Measurements from ENCODE around the gene SEPTIN5. TPM values are rescaled to one million over a fixed set of nuclear protein-coding genes. Genes with fewer than 3 reads are reported as not detected.

The SEPTIN5 gene
- total RNA-seq, 2 experiments from 2014 or later = not detected

DNA sequence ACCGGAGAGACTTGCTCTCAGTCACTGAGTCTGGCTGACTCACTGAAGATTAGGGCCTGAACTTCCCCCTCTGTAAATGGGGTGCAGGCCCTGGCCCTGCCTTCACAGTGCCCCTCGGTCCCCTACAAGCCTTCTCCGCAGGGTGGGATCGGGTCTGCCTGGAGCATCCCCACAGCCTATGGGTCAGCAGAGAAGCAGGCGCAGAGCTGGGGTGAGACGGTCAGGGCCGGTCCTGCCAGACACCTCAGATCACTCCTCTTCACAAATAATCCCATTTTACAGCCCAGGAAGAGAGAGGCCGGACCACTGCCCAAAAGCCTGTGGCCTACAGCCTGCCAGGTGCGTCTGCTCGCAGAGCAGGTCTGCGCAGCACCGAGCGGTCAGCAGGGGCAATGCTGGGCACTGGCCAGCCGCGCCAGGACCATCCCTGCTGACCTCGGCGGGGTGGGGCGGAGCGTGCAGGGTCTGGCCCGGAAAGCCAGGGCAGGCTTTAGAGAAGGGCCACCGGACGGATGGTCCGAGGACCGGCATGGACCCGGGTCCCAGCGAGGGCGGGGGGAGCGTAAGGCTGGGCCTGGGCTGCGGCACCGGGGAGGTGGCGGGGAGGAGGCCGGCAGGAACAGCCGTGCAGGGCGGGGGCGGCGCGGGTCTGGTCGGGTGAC, 522 bp upstream of the SEPTIN5 start:
- H3K79me2 ChIP-seq (ENCODE audit: insufficient read depth, low read depth, low read length) = no peaks in the 10 kb centered on the region
- H3K9me3 ChIP-seq (ENCODE audit: low read length) = no peaks in the 10 kb centered on the region
- no peaks in the 10 kb centered on the region for H3K36me3 ChIP-seq (ENCODE audit: insufficient read depth, low read length)
- DNase-seq (ENCODE audit: low spot score) = no peak
- H3K9me2 ChIP-seq (ENCODE audit: insufficient read depth, low read length) = no peaks in the 10 kb centered on the region
- no peak overlapping the region for H3K4me3 ChIP-seq (ENCODE audit: low read depth, low read length, poor library complexity, severe bottlenecking)
- intact Hi-C loops (cut with micrococcal nuclease; ENCODE audit: unreplicated experiment) = no loop called here
- TF ChIP-seq EZH2phosphoT487 (IDR thresholded peaks at IDR 0.05; ENCODE audit: borderline replicate concordance, low read depth, low read length) = no peak
- TF ChIP-seq CTCF (conservative IDR thresholded peaks at IDR 0.05; ENCODE audit: low read length) = no peak
- no TSS peak for BruUV-seq (replicated peaks)
- no peaks in the 10 kb centered on the region for H4K20me1 ChIP-seq (ENCODE audit: insufficient read depth, low read length)
- H3K4me1 ChIP-seq (ENCODE audit: insufficient read depth, low read length, poor library complexity, severe bottlenecking) = no peaks in the 10 kb centered on the region
- no peak overlapping the region for H2AFZ ChIP-seq (ENCODE audit: low read length)
- no peak overlapping the region for H3K27ac ChIP-seq (ENCODE audit: low read depth, low read length, poor library complexity, severe bottlenecking)
- no peak overlapping the region for H3K4me2 ChIP-seq (ENCODE audit: low read length)
- ChIA-PET CTCF (ENCODE audit: unreplicated experiment) (no interaction called here), POLR2A (no interaction called here)

GRCh38 chr22:19715188-19715930, 1.1 kb downstream of the SEPTIN5 start:
- Histone ChIP-seq H3K4me2 (ENCODE audit: low read length) (no peak overlapping the region), H2AFZ (ENCODE audit: low read length) (no peak overlapping the region), H3K27ac (ENCODE audit: low read depth, low read length, poor library complexity, severe bottlenecking) (no peak overlapping the region), H3K4me3 (ENCODE audit: low read depth, low read length, poor library complexity, severe bottlenecking) (no peak overlapping the region), H4K20me1 (ENCODE audit: insufficient read depth, low read length) (no peaks in the 10 kb centered on the region), H3K9me3 (ENCODE audit: low read length) (no peaks in the 10 kb centered on the region), H3K36me3 (ENCODE audit: insufficient read depth, low read length) (no peaks in the 10 kb centered on the region), H3K9me2 (ENCODE audit: insufficient read depth, low read length) (no peaks in the 10 kb centered on the region), H3K79me2 (ENCODE audit: insufficient read depth, low read depth, low read length) (no peaks in the 10 kb centered on the region), H3K4me1 (ENCODE audit: insufficient read depth, low read length, poor library complexity, severe bottlenecking) (no peaks in the 10 kb centered on the region)
- ChIA-PET POLR2A (no interaction called here), CTCF (ENCODE audit: unreplicated experiment) (no interaction called here)
- intact Hi-C loops (cut with micrococcal nuclease; ENCODE audit: unreplicated experiment) = no loop called here
- no TSS peak for BruUV-seq (replicated peaks)
- no peak for DNase-seq (ENCODE audit: low spot score)
- TF ChIP-seq CTCF (conservative IDR thresholded peaks at IDR 0.05; ENCODE audit: low read length) = no peak
- TF ChIP-seq EZH2phosphoT487 (IDR thresholded peaks at IDR 0.05; ENCODE audit: borderline replicate concordance, low read depth, low read length) = no peak
